KMS-11 (cell line): ENCODE results near the gene RC3H1.

Source experiments
- H2AFZ ChIP-seq: fragments of 200-600 bp; sonication (generic); 2 replicates; pipeline ENCODE4 v1.6.1; 2016; ENCODE audit warnings: antibody characterized with exemption, mixed run types, low read depth
- H3K27ac ChIP-seq: fragments of 200-600 bp; sonication (generic); 2 replicates; pipeline ENCODE4 v1.6.1; 2016; ENCODE audit warnings: mild to moderate bottlenecking, mixed run types
- H3K27me3 ChIP-seq: fragments of 200-600 bp; sonication (generic); 2 replicates; pipeline ENCODE4 v1.6.1; 2017; ENCODE audit warnings: mild to moderate bottlenecking, low read depth, mixed run types, moderate library complexity; ENCODE audit not compliant: insufficient read depth
- H3K36me3 ChIP-seq: fragments of 200-600 bp; sonication (generic); 2 replicates; pipeline ENCODE4 v1.6.1; 2017; ENCODE audit warnings: mild to moderate bottlenecking, mixed run types; ENCODE audit not compliant: insufficient read depth
- H3K4me1 ChIP-seq: fragments of 200-600 bp; sonication (generic); 2 replicates; pipeline ENCODE4 v1.6.1; 2016; ENCODE audit warnings: mild to moderate bottlenecking, low read depth, mixed run types; ENCODE audit not compliant: poor library complexity, severe bottlenecking
- H3K4me2 ChIP-seq: fragments of 200-600 bp; sonication (generic); 2 replicates; pipeline ENCODE4 v1.7.0; 2016; ENCODE audit warnings: mild to moderate bottlenecking, mixed run types
- H3K4me3 ChIP-seq: fragments of 200-600 bp; sonication (generic); IDR thresholded peaks from 2 replicates; pipeline ENCODE4 v1.6.1; 2017; ENCODE audit warnings: low read depth, low read length, mixed read lengths; ENCODE audit not compliant: insufficient read depth
- H3K79me2 ChIP-seq: fragments of 200-600 bp; sonication (generic); 2 replicates; pipeline ENCODE4 v1.6.1; 2016; ENCODE audit warnings: low read depth, mixed run types; ENCODE audit not compliant: insufficient read depth
- H3K9ac ChIP-seq: fragments of 200-600 bp; sonication (generic); 2 replicates; pipeline ENCODE4 v1.6.1; 2016; ENCODE audit warnings: mild to moderate bottlenecking, mixed run types
- H4K20me1 ChIP-seq: fragments of 200-600 bp; sonication (generic); 2 replicates; pipeline ENCODE4 v1.6.1; 2016; ENCODE audit warnings: mild to moderate bottlenecking, mixed run types; ENCODE audit not compliant: insufficient read depth
- CTCF ChIP-seq: fragments of 200-600 bp; sonication (generic); conservative IDR thresholded peaks from 2 replicates; pipeline ENCODE4 v1.6.1; 2017; ENCODE audit warnings: low read depth, mild to moderate bottlenecking, antibody characterized with exemption, low read length, moderate library complexity, mixed read lengths

Gene RC3H1

GRCh38 chr1:173893611-173894010 is 128.5 kb downstream of the RC3H1 start:
- H4K20me1 ChIP-seq = no peaks in the 10 kb centered on the region
- H3K4me3 ChIP-seq = no peak overlapping the region
- H3K27ac ChIP-seq = no peak overlapping the region
- H3K4me2 ChIP-seq = no peak overlapping the region
- H3K4me1 ChIP-seq = no peaks in the 10 kb centered on the region
- H3K36me3 ChIP-seq = no peaks in the 10 kb centered on the region
- no peak for TF ChIP-seq CTCF
- H3K9ac ChIP-seq = no peak overlapping the region
- no peaks in the 10 kb centered on the region for H3K79me2 ChIP-seq
- no peak overlapping the region for H2AFZ ChIP-seq
- no peaks in the 10 kb centered on the region for H3K27me3 ChIP-seq

- Histone ChIP-seq H3K4me2 (no peak overlapping the region), H3K79me2 (no peaks in the 10 kb centered on the region), H2AFZ (no peak overlapping the region), H4K20me1 (no peaks in the 10 kb centered on the region), H3K27ac (no peak overlapping the region), H3K4me3 (no peak overlapping the region), H3K36me3 (no peaks in the 10 kb centered on the region), H3K4me1 (no peaks in the 10 kb centered on the region), H3K27me3 (no peaks in the 10 kb centered on the region), H3K9ac (no peak overlapping the region)
- TF ChIP-seq CTCF = no peak
Observed at GRCh38 chr1:173889885-173890284, 132.3 kb downstream of the RC3H1 start.

GRCh38 chr1:173888749-173889148 is 133.4 kb downstream of the RC3H1 start:
- no peak overlapping the region for H2AFZ ChIP-seq
- no peak overlapping the region for H3K9ac ChIP-seq
- TF ChIP-seq CTCF = no peak
- no peak overlapping the region for H3K4me3 ChIP-seq
- no peak overlapping the region for H3K4me2 ChIP-seq
- H3K4me1 ChIP-seq = no peaks in the 10 kb centered on the region
- H3K27me3 ChIP-seq = no peaks in the 10 kb centered on the region
- no peaks in the 10 kb centered on the region for H3K36me3 ChIP-seq
- no peaks in the 10 kb centered on the region for H3K79me2 ChIP-seq
- H4K20me1 ChIP-seq = no peaks in the 10 kb centered on the region
- H3K27ac ChIP-seq = no peak overlapping the region

GRCh38 chr1:173887627-173888026 is 134.5 kb downstream of the RC3H1 start:
- Histone ChIP-seq H3K4me3 (no peak overlapping the region), H3K27me3 (no peaks in the 10 kb centered on the region), H3K4me1 (no peaks in the 10 kb centered on the region), H3K27ac (no peak overlapping the region), H3K9ac (no peak overlapping the region), H3K36me3 (no peaks in the 10 kb centered on the region), H3K79me2 (no peaks in the 10 kb centered on the region), H3K4me2 (no peak overlapping the region), H4K20me1 (no peaks in the 10 kb centered on the region), H2AFZ (no peak overlapping the region)
- no peak for TF ChIP-seq CTCF
